ENCODE data around the gene MCAM.

Gene MCAM

DNA sequence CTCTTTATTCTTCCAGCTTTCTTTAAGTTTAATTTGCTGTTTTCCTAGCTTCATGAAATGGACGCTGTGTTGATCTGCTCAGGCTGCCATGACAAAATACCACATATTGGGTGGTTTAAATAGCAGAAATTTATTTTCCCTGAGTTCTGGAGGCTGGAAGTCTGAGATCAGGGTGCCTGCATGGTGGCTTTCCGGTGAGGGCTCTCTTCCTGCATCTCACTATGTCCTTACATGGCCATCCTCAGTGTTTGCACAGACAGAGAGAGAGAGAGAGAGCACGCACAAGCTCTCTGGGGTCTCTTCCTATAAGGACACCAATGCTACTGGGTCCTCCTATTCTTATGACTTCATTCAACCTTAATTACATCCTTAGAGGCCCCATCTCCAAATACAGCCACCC lies 28.7 kb downstream of the MCAM start:
- H3K27ac ChIP-seq (ENCODE audit: low read depth, low read length): no peak overlapping the region
- H3K4me2 ChIP-seq (ENCODE audit: low read length): no peak overlapping the region
- no peaks in the 10 kb centered on the region for H3K79me2 ChIP-seq (ENCODE audit: control insufficient read depth, low read length)
- no peaks in the 10 kb centered on the region for H4K20me1 ChIP-seq (ENCODE audit: control insufficient read depth, insufficient read depth, low read depth, low read length)
- no peak overlapping the region for H3K4me3 ChIP-seq (ENCODE audit: low read length)
- peaks cover 59% of the 10 kb centered on the region for H3K36me3 ChIP-seq (ENCODE audit: control insufficient read depth, low read length)
- H3K9me3 ChIP-seq (ENCODE audit: control insufficient read depth, insufficient read depth, low read length): no peaks in the 10 kb centered on the region
- H3F3A ChIP-seq (ENCODE audit: control insufficient read depth, insufficient read depth): peaks cover 6% of the 10 kb centered on the region; the same call in 1 of the 2 replicates
- H3K27me3 ChIP-seq (ENCODE audit: control insufficient read depth, low read length): no peaks in the 10 kb centered on the region
- TF ChIP-seq CTCF (IDR thresholded peaks at IDR 0.05; ENCODE audit: low read depth, low read length, poor library complexity, severe bottlenecking) (no peak), EZH2phosphoT487 (IDR thresholded peaks at IDR 0.05; ENCODE audit: borderline replicate concordance, low read length) (no peak)
- no peaks in the 10 kb centered on the region for H3K9me2 ChIP-seq (replicated peaks; ENCODE audit: control insufficient read depth, low read length)
- H3K4me1 ChIP-seq (ENCODE audit: control insufficient read depth, low read length): peaks cover 4% of the 10 kb centered on the region; the same call in 1 of the 2 replicates

- peaks cover 6% of the 10 kb centered on the region; the same call in 1 of the 2 replicates for H3F3A ChIP-seq (ENCODE audit: control insufficient read depth, insufficient read depth)
- no peak overlapping the region for H3K4me3 ChIP-seq (ENCODE audit: low read length)
- H3K4me2 ChIP-seq (ENCODE audit: low read length): no peak overlapping the region
- H3K36me3 ChIP-seq (ENCODE audit: control insufficient read depth, low read length): peaks cover 53% of the 10 kb centered on the region
- TF ChIP-seq EZH2phosphoT487 (IDR thresholded peaks at IDR 0.05; ENCODE audit: borderline replicate concordance, low read length) (no peak), CTCF (IDR thresholded peaks at IDR 0.05; ENCODE audit: low read depth, low read length, poor library complexity, severe bottlenecking) (no peak)
- no peaks in the 10 kb centered on the region for H3K79me2 ChIP-seq (ENCODE audit: control insufficient read depth, low read length)
- no peaks in the 10 kb centered on the region for H4K20me1 ChIP-seq (ENCODE audit: control insufficient read depth, insufficient read depth, low read depth, low read length)
- H3K9me2 ChIP-seq (replicated peaks; ENCODE audit: control insufficient read depth, low read length): no peaks in the 10 kb centered on the region
- no peak overlapping the region for H3K27ac ChIP-seq (ENCODE audit: low read depth, low read length)
- no peaks in the 10 kb centered on the region for H3K27me3 ChIP-seq (ENCODE audit: control insufficient read depth, low read length)
- H3K4me1 ChIP-seq (ENCODE audit: control insufficient read depth, low read length): peaks cover 4% of the 10 kb centered on the region; the same call in 1 of the 2 replicates
- H3K9me3 ChIP-seq (ENCODE audit: control insufficient read depth, insufficient read depth, low read length): no peaks in the 10 kb centered on the region
Observed at GRCh38 chr11:119285431-119285830, 31.5 kb downstream of the MCAM start.

DNA sequence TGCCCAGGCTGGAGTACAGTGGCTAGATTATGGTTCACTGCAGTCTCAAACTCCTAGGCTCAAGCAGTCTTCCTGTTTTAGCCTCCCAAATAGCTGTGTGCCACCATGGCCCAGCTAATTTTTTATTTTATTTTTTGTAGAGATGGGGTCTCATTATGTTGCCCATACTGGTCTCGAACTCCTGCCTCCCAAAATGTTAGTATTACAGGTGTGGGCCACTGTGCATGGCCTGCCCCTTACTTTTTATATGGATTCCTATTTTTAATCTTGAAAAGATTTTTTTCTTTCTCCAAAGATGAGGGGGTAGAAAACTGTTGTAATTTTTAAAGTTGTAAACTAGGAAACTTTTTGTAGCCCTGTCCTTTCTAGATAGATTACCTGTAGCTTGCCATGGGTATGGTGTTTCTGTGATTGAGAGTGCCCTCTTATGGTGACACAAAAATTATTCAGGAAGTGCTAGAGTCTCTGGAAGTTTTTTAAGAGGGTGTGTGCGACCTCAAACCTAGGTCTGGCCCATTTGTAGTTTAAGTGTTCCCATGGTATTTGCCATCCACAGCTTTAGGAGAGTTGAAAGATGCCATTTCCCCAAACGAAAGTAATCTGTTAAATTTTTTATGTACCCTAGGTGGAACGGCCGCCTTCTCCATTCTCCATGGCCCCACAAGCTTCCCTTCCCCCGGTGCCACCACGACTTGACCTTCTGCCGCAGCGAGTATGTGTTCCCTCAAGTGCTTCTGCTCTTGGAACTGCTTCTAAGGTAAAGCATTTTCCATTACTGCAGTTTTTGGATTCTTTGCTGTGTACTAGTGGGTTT lies 32.4 kb downstream of the MCAM start:
- no peak overlapping the region for H3K27ac ChIP-seq (ENCODE audit: low read depth, low read length)
- peak; percentile 71 for TF ChIP-seq CTCF (IDR thresholded peaks at IDR 0.05; ENCODE audit: low read depth, low read length, poor library complexity, severe bottlenecking)
- no peak for TF ChIP-seq EZH2phosphoT487 (IDR thresholded peaks at IDR 0.05; ENCODE audit: borderline replicate concordance, low read length)
- peaks cover 4% of the 10 kb centered on the region; the same call in 1 of the 2 replicates for H3K4me1 ChIP-seq (ENCODE audit: control insufficient read depth, low read length)
- no peak overlapping the region for H3K4me3 ChIP-seq (ENCODE audit: low read length)
- no peaks in the 10 kb centered on the region for H3K79me2 ChIP-seq (ENCODE audit: control insufficient read depth, low read length)
- no peak overlapping the region for H3K4me2 ChIP-seq (ENCODE audit: low read length)
- no peaks in the 10 kb centered on the region for H4K20me1 ChIP-seq (ENCODE audit: control insufficient read depth, insufficient read depth, low read depth, low read length)
- H3F3A ChIP-seq (ENCODE audit: control insufficient read depth, insufficient read depth): peaks cover 6% of the 10 kb centered on the region; the same call in 1 of the 2 replicates
- H3K9me2 ChIP-seq (replicated peaks; ENCODE audit: control insufficient read depth, low read length): no peaks in the 10 kb centered on the region
- peaks cover 47% of the 10 kb centered on the region for H3K36me3 ChIP-seq (ENCODE audit: control insufficient read depth, low read length)
- H3K9me3 ChIP-seq (ENCODE audit: control insufficient read depth, insufficient read depth, low read length): no peaks in the 10 kb centered on the region
- H3K27me3 ChIP-seq (ENCODE audit: control insufficient read depth, low read length): no peaks in the 10 kb centered on the region

Data from DOHH2 (cell line).